Common myeloid progenitor, CD34-positive (primary cell): Measurements from ENCODE around the gene PLEKHS1.

Source experiments
- CTCF ChIA-PET: fragments of 350-600 bp; sonication (Branson Sonifier 250); formaldehyde crosslinking; loops from one replicate; lab custom pipeline; 2021; ENCODE audit warnings: antibody characterized with exemption; lab: Charles Lee
- POLR2A ChIA-PET: fragments of 350-600 bp; sonication (Branson Sonifier 250); formaldehyde crosslinking; loops from one replicate; lab custom pipeline; 2021; ENCODE audit warnings: antibody characterized with exemption; lab: Charles Lee
- DNase-seq, 3 donors: peaks; one replicate each; pipeline versions ENCODE4 v3.0.0 to v3.0.0-alpha.2; 2013
- H3K27ac ChIP-seq, 2 experiments: 1 replicate in 1 of 2; 2 replicates in 1 of 2; pipeline ENCODE4 v1.7.0; 2013; ENCODE audit warnings: inconsistent platforms in 2 of 2, low read length in 2 of 2, mild to moderate bottlenecking in 2 of 2, low read depth in 1 of 2, moderate library complexity in 1 of 2; ENCODE audit not compliant: severe bottlenecking in 2 of 2, insufficient read depth in 1 of 2, poor library complexity in 1 of 2
- H3K27me3 ChIP-seq, 5 experiments: replicated peaks in 2 of 5; 1 replicate in 3 of 5; 2 replicates in 2 of 5; pipeline versions ENCODE4 v1.6.1 to v1.7.0; 2013; ENCODE audit warnings: low read length in 4 of 5, mild to moderate bottlenecking in 2 of 5, moderate library complexity in 2 of 5, inconsistent platforms in 1 of 5; ENCODE audit not compliant: insufficient read depth in 5 of 5, control insufficient read depth in 4 of 5
- H3K36me3 ChIP-seq, 4 experiments: 1 replicate in 2 of 4; 2 replicates in 2 of 4; pipeline versions ENCODE4 v1.6.1 to v1.7.0; 2013; ENCODE audit warnings: low read length in 3 of 4, control low read depth in 1 of 4, mild to moderate bottlenecking in 1 of 4; ENCODE audit not compliant: control insufficient read depth in 4 of 4, insufficient read depth in 4 of 4
- H3K4me1 ChIP-seq, 4 experiments: 1 replicate in 3 of 4; 2 replicates in 1 of 4; pipeline versions ENCODE4 v1.6.1 to v1.7.1; 2013; ENCODE audit warnings: low read length in 3 of 4, mild to moderate bottlenecking in 3 of 4, control low read depth in 1 of 4, inconsistent platforms in 1 of 4, moderate library complexity in 1 of 4; ENCODE audit not compliant: control insufficient read depth in 4 of 4, insufficient read depth in 4 of 4; ENCODE audit errors: control extremely low read depth in 1 of 4
- H3K4me3 ChIP-seq, 7 experiments: 1 replicate in 4 of 7; 2 replicates in 3 of 7; pipeline versions ENCODE4 v1.5.1 to v1.7.0; 2013; ENCODE audit warnings: mild to moderate bottlenecking in 7 of 7, low read length in 6 of 7, moderate library complexity in 6 of 7, inconsistent platforms in 2 of 7, low read depth in 2 of 7, control low read depth in 1 of 7; ENCODE audit not compliant: insufficient read depth in 4 of 7, control insufficient read depth in 1 of 7; ENCODE audit errors: extremely low read depth in 1 of 7
- H3K9me3 ChIP-seq, 5 experiments: 1 replicate in 4 of 5; 2 replicates in 1 of 5; pipeline versions ENCODE4 v1.6.1 to v1.7.1; 2013; ENCODE audit warnings: low read length in 4 of 5, mild to moderate bottlenecking in 2 of 5, inconsistent platforms in 1 of 5, low read depth in 1 of 5, moderate library complexity in 1 of 5; ENCODE audit not compliant: control insufficient read depth in 4 of 5, insufficient read depth in 2 of 5; ENCODE audit errors: control extremely low read depth in 1 of 5
- WGBS: methylation state at CpG from one replicate; pipeline ENCODE4 v1.1.5; 2013; ENCODE audit not compliant: insufficient coverage; 5-methylcytosine and 5-hydroxymethylcytosine counted together

The PLEKHS1 gene

GRCh38 chr10:113720386-113720785 is 31.1 kb upstream of the PLEKHS1 start:
- ChIA-PET POLR2A (no interaction called here), CTCF (no interaction called here)
- DNase-seq: no peak
- Histone ChIP-seq H3K4me3 (no peak overlapping the region), H3K36me3 (peaks cover 4 to 42% (median 21%) of the 10 kb centered on the region in 4 experiments), H3K9me3 (no peaks in the 10 kb centered on the region), H3K27ac (no peak overlapping the region), H3K27me3 (no peaks in the 10 kb centered on the region), H3K4me1 (peaks cover 2 to 9% (median 6%) of the 10 kb centered on the region in 4 experiments)
- 98% methylated on average over 7 of the region's 8 CpGs for WGBS

GRCh38 chr10:113732160-113732881 is 19.2 kb upstream of the PLEKHS1 start:
- no peaks in the 10 kb centered on the region for H3K4me1 ChIP-seq
- ChIA-PET POLR2A (interaction anchor here (0.6 kb wide), 1 partner anchor 53 kb away, joined by 3 read pairs; no protein-coding TSS in a partner anchor), CTCF (interaction anchor here (0.8 kb wide), 1 partner anchor 55 kb away, joined by 3 read pairs; no protein-coding TSS in a partner anchor)
- no peak overlapping the region for H3K4me3 ChIP-seq
- WGBS: 88% methylated on average over 8 of the region's 9 CpGs
- no peak overlapping the region for H3K27ac ChIP-seq
- no peak for DNase-seq
- H3K9me3 ChIP-seq: peaks cover 0 to 11% (median 4%) of the 10 kb centered on the region in 5 experiments
- peaks cover 9 to 33% (median 15%) of the 10 kb centered on the region in 4 experiments for H3K36me3 ChIP-seq
- H3K27me3 ChIP-seq: no peaks in the 10 kb centered on the region

DNA sequence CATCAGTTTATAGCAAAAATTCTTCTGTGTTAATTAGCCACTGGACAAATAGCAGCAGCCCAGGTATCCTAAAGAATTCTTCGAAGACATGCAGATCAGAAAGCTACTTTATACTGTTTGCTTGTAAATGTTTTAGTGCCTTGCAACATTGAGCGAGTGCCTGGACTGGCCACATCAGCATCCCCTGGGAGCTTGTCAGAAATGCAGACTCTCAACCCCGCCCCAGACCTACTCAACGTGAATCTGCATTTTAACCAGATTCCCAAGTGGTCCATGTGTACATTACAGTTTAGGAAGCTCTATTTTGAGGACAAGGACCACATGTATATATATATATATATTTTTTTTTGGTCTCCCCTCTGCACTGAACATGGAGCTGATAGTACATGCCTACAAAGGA is 18.5 kb upstream of the PLEKHS1 start:
- Histone ChIP-seq H3K27me3 (no peaks in the 10 kb centered on the region), H3K27ac (no peak overlapping the region), H3K4me1 (no peaks in the 10 kb centered on the region), H3K9me3 (peaks cover 0 to 11% (median 4%) of the 10 kb centered on the region in 5 experiments), H3K4me3 (no peak overlapping the region), H3K36me3 (peaks cover 8 to 30% (median 13%) of the 10 kb centered on the region in 4 experiments)
- 100% methylated on average over 2 of the region's 4 CpGs for WGBS
- DNase-seq: no peak
- CTCF ChIA-PET: interaction anchor here (0.8 to 0.9 kb wide), 2 partner anchors 15 to 54 kb away, joined by 3 read pairs; no protein-coding TSS in a partner anchor
- POLR2A ChIA-PET: interaction anchor here (0.6 kb wide), 1 partner anchor 54 kb away, joined by 3 read pairs; no protein-coding TSS in a partner anchor

- Histone ChIP-seq H3K27ac (no peak overlapping the region), H3K9me3 (peaks cover 0 to 11% (median 4%) of the 10 kb centered on the region in 5 experiments), H3K27me3 (no peaks in the 10 kb centered on the region), H3K36me3 (peaks cover 7 to 23% (median 9%) of the 10 kb centered on the region in 4 experiments), H3K4me1 (no peaks in the 10 kb centered on the region), H3K4me3 (no peak overlapping the region)
- DNase-seq: no peak
- CTCF ChIA-PET: interaction anchor here (0.9 kb wide), 1 partner anchor 16 kb away, joined by 3 read pairs; no protein-coding TSS in a partner anchor
- WGBS: 100% methylated on average over 1 of the region's 4 CpGs
- POLR2A ChIA-PET: no interaction called here
These were observed 17.8 kb upstream of the PLEKHS1 start for GRCh38 chr10:113733635-113734034.

GRCh38 chr10:113735913-113736312 is 15.6 kb upstream of the PLEKHS1 start:
- no peak for DNase-seq
- no peaks in the 10 kb centered on the region for H3K9me3 ChIP-seq
- CTCF ChIA-PET: no interaction called here

GRCh38 chr10:113736576-113736975 is 14.9 kb upstream of the PLEKHS1 start:
- CTCF ChIA-PET: no interaction called here
- POLR2A ChIA-PET: no interaction called here

More at GRCh38 chr10:113735913-113736312, 15.6 kb upstream of the PLEKHS1 start:
- Histone ChIP-seq H3K27ac (no peak overlapping the region), H3K36me3 (peaks cover 0 to 3% (median 0%) of the 10 kb centered on the region in 4 experiments), H3K27me3 (no peaks in the 10 kb centered on the region), H3K4me3 (no peak overlapping the region), H3K4me1 (no peaks in the 10 kb centered on the region)
- 74% methylated on average over 2 of the region's 2 CpGs for WGBS
- POLR2A ChIA-PET: no interaction called here

DNA sequence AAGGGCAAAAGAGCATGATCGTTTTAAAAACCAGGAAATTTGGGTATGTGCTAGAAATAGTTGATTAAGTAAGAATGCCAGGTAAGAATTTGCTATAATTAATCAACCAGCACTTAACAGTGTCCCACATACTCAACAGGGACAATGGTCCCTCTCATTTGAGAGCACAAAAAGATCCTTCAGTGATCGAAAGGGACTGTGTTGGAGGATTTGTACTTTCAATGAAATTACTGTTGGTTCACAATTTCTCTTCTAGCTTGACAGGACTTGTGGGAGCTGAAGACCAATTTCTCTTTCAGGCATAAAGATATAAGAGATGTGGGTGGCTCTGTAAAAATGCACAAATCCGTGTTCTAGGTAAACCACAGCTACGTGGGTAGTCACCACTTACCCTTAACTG is 12.5 kb upstream of the PLEKHS1 start:
- DNase-seq: no peak
- no CpG with 5 or more reads among the region's 4 CpGs for WGBS
- Histone ChIP-seq H3K27ac (no peak overlapping the region), H3K4me1 (no peaks in the 10 kb centered on the region), H3K27me3 (no peaks in the 10 kb centered on the region), H3K9me3 (no peaks in the 10 kb centered on the region), H3K36me3 (no peaks in the 10 kb centered on the region), H3K4me3 (no peak overlapping the region)
- CTCF ChIA-PET: no interaction called here
- POLR2A ChIA-PET: interaction anchor here (0.6 kb wide), 1 partner anchor 175 kb away, joined by 3 read pairs; no protein-coding TSS in a partner anchor

More at GRCh38 chr10:113736576-113736975, 14.9 kb upstream of the PLEKHS1 start:
- no peaks in the 10 kb centered on the region for H3K4me1 ChIP-seq
- H3K4me3 ChIP-seq: no peak overlapping the region
- DNase-seq: no peak
- no peak overlapping the region for H3K27ac ChIP-seq
- H3K27me3 ChIP-seq: no peaks in the 10 kb centered on the region
- peaks cover 0 to 3% (median 0%) of the 10 kb centered on the region in 4 experiments for H3K36me3 ChIP-seq
- H3K9me3 ChIP-seq: no peaks in the 10 kb centered on the region
- 100% methylated on average over 1 of the region's 1 CpG for WGBS
